GM18870 (cell line): ENCODE results near the gene TYW1B.
"Not testable (repeated sequence)": the region's sequence is repeated elsewhere in the genome, so short reads cannot be mapped to it uniquely, and the experiment has no call there.

Experiments used
- ATAC-seq: cut with Tn5 transposase; IDR thresholded peaks from one replicate; pipeline ENCODE4 v1.9.1; 2021; ENCODE audit warnings: moderate library complexity; ENCODE audit not compliant: unreplicated experiment

Gene TYW1B

DNA sequence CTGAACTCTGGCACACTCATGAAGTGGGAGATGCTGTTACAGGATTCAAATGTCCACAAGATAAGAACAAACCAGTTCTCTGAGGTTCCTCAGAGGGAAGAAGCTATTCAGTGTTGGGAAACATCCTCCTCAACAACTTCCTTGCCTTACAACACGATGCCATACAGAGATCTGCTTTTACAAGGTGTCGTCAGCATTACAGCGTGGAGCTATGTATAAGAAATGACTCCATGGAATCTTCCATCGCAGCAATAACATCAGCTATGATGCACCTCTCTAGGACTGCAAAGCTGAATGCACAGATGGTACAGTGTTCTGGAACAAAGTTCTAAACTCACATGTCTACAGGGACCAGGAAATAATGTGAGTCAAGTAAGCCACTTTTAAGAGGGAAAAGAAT lies 122.3 kb downstream of the TYW1B start:
- ATAC-seq: not testable (repeated sequence)

DNA sequence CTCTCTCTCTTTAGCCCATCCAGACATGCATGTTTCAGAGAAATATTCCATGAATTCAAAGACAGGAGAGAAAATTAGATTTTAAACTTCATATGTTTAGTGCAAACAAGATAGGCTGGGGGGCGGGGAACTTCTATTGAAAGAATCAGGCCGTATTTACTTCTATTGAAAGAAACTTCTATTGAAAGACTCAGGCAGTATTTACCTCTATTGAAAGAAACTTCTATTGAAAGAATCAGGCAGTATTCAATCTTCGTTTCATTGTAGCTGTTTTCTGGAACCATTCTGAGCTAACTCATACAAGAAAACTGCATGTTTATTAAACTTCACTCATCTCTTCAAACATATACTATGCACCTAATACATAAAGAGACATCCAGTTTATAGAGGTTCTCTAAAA lies 123.1 kb downstream of the TYW1B start:
- ATAC-seq: no peak

DNA sequence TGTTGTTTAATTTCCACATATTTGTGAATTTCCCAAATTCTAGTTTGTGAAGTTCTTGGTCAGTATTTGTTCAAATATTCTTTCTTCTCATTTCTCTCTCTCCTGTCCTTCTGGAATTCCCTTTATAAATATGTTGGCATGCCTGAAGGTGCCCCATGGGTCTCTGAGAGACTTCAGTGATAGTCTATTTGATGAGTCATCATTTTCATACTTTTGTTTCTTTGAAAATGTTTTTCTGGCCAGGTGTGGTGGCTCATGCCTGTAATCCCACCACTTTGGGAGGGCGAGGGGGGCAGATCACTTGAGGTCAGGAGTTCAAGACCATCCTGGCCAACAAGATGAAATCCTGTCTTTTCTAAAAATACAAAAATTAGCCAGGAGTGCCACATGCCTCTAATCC lies 127.5 kb downstream of the TYW1B start:
- not testable (repeated sequence) for ATAC-seq

DNA sequence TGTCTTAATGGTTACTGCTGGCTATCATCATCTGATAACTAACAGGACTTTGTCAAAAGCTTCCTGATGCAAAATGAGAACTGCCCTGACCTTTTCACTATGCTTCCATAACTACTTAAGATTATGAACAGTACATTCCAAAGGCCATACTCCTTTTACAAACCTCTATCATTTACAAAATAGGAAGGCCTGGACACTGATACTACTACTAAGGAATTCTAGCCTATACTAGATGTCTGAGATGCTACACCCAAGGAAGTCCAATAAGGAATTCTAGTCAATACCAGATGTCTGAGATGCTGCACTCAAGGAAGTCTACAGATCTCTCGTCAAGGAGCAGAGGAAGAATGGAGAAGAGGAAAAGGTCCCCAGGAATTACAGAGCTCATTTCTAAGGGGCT lies 130.9 kb downstream of the TYW1B start:
- ATAC-seq: not testable (repeated sequence)

DNA sequence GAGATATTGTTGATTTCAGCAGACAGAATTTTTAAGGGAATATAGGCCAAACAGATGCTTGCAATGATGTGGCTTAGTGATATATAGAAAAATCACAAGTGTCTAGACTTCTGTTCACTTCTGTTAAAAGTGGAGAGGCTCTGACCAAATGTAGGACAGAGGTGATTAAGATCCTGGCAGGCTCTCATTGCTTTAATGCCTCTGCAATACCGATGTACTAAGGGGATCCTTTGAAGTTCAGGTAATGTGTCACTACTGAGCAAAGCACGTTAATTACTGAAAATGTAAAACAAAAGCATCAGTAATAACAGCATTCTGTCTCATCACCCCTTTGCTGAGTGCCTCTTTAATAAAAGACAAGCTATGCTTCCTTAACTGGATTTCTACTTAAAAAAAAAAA lies 131.4 kb downstream of the TYW1B start:
- ATAC-seq: not testable (repeated sequence)

DNA sequence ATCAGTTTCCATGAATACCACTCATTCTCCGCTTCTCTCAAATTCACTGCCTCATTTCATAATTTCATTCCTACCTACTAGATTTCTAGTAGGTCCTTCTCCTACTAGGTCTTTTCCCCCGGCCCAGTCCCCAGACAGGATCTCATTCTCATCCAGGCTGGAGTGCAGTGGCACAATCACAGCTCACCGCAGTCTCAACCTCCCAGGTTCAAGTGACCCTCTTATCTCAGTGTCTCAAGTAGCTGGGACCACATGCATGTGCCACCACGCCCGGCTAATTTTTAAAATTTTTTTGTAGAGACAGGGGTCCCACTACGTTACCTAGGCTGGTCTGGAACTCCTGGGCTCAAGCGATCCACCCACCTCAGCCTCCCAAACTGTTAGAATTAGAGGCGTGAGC lies 132.5 kb downstream of the TYW1B start:
- not testable (repeated sequence) for ATAC-seq

DNA sequence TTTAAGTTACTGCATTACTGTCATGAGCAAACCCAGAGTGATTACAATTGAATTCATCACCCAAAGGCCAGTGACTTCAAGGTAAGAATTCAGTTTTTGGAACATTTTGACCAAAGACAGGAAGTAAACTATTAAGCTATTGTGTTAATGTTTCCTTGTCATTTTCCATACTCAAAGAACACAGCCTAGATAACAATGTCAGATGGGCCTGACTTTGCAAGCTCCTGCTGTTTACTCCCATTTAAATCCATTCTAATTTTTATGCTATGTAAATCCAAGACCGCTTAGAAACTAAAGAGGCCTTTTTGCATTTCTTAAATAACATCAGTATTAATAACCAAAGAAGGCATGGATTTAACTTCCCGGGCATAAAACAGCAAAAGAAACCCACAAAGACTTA lies 136.6 kb downstream of the TYW1B start:
- not testable (repeated sequence) for ATAC-seq

DNA sequence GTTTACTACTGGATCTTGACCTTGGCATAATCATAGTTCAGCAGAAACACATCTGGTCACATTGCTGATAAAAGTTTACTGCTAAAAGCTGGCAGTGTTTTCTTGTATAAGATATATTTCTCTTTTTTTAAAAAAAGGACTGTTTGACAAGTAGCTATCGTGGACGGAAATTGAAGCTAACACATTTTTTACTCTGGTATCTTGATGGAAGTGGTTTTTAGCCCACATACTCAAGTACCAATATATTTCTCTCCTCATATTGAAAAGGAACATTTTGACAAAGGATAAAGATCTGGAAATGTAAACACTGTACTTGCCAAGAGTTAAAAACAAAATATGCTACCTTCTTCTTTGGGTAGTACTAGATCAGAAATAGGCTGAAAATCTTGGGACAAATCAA lies 137.8 kb downstream of the TYW1B start:
- ATAC-seq: not testable (repeated sequence)

DNA sequence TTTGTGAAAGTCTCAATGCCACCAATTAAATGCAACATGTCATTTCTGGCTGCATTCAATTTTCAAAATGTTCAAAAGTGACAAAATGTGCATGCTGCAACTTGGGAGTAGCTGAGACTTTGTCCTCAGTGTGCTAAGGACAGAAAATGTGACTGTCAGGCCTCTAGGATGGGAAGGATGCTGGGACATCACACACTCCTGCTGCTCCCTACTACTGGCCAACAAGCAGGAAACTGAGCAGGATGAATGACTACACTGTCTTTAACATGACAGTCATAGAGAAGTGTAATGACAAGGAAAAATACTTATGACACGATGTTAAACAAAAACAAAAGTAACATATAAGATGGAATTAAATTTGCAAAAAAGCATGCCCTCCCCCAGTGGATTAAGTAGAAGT lies 138.7 kb downstream of the TYW1B start:
- ATAC-seq: not testable (repeated sequence)

DNA sequence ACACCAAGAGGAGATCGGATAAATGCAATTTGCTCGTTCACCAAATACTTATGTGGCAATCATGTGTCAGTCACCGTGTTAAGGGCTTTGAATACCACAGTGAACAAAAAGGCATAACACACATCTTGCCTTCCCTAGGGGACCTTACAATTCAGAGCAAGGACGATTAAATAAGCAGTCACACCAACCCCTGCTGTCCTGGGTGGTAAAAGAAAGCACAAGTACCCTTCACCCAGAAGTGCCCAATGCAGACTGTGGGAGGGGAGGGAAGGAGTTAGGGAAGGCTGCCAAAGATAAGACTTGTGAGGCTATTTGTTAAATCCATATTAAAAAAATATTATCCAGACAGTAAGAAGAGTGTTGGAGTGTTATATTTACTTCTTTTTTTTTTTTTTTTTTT lies 146.8 kb downstream of the TYW1B start:
- ATAC-seq: not testable (repeated sequence)

DNA sequence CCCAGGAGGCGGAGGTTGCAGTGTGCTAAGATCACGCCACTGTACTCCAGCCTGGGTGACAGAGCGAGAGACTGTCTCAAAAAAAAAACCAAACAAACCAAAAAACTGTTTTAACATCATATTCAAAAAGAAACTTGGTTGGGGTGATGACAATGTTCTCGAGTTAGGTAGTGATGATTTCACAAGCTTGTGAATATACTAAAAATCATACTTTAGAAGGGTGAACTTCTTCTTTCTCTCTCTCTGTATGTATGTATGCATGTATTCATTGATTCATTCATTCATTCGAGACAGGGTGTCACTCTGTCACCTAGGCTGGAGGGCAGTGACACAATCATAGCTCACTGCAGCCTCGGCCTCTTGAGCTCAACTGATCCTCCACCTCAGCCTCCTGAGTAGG lies 151.1 kb downstream of the TYW1B start:
- ATAC-seq: not testable (repeated sequence)

DNA sequence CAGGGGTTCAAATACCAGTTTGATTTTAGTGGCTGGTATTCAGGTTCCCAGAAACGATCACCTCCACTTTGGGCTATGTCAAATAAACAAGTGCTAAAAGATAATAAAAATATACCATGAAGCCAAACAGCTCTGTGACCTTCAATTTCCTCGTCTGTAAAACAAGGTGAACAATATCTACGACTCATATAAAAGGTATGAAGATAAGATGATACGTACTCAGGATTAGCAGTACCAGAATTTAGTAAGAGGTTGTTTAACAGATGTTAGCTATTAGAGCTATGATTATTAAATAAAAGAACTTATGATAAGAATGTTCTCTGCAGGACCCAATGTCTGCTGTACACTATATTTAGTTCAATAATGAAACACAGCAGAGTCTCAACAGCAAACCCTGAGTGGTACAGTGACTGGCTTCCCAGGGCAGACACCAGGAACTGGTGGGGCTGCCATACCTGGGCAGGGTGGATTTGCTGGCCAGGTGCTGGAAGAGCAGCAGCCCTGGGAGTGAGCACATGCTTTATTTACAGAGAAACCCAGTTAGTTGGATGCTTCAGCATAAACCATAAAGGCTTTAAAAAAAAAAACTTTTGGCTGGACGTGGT lies 151.8 kb downstream of the TYW1B start:
- ATAC-seq: not testable (repeated sequence)

DNA sequence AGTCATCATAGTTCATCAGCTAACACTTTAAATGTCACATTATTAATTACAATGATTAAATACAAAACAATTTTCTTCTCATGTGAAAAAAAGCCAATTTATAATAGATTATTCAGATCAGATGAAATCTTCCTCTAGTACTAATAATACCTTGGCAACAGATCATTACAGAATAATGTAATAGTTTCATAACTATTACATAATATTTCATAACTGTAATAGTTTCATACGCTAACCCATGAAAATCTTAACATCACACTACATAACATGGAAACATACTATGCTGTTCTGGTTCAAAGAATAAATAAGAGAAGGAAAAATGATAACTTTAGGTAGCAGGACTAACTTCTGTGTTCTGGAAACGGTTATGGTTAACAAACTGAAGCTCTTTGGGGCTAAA lies 152.3 kb downstream of the TYW1B start:
- ATAC-seq: not testable (repeated sequence)

DNA sequence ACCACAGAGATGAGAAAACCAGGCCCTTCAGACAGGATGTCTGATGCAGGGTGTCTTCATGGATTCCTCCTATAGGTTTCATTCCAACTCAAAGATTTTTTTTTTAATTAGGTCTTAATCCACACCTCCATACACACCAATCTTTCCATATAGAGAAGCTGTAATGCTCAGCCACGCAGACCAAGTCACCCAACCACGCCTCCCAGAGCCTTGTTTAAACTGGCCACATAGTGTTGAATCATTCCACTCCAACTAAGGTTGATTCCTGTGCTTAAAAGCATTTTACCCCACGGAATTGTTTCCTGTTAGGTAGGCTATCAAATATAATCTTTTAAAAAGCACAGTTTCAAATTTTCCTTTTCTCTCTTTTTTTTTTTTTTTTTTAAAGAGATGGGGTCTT lies 153.6 kb downstream of the TYW1B start:
- ATAC-seq: no peak

DNA sequence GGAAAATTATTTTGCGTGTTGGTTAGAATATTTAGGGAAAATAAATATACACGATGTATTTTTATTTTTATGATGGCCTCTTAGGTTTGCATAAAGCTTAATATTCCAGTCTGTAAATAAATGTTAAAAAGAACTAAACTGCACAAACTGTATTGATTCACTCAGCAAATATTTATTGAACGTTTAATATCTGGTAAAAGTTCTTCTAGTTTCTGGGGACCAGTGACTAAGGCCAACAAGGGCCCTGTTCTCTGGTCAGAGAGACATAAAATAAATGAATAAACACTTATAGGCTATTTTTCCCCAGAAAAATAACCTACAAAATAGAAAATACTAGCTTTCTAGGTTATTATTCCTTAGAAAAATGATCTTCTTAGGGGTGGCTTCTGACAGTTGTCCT lies 157.2 kb downstream of the TYW1B start:
- not testable (repeated sequence) for ATAC-seq

DNA sequence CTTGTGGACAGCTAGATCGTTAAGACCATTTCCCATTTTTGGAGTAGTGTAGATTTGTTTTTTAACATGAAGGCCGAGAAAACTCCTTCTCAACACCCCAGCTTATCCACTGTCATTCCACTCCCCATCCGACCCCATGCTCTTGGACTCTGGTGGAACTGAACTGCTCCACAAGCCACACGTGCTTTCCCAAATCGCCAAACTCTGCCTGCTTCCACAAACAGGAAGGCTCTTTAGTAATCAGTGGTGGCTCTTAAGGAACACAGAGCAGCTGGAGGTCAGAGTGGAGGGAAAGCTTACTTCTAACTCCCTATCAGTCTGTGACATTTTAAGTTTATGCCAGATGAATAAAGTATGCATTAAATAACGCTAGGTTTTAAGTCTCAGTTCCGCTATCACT lies 159.6 kb downstream of the TYW1B start:
- not testable (repeated sequence) for ATAC-seq

DNA sequence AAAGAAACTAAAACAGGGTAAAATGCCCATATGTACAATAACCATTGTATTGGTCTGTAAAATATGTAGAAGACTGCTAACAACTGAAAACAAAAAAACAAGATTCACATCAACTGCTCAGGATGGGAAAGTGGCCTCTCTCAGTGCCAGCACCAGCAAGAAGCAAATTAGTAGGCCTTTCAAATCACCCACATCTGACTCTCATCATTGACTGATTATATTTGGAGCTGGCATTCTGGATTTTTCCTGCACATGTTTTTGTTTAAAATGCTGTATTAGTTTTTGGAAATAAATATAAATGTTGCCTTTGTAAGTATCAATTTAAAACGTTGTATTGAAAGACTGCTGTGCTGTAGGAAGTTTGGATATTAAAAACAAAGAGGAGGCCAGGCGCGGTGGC lies 161.0 kb downstream of the TYW1B start:
- ATAC-seq: not testable (repeated sequence)

DNA sequence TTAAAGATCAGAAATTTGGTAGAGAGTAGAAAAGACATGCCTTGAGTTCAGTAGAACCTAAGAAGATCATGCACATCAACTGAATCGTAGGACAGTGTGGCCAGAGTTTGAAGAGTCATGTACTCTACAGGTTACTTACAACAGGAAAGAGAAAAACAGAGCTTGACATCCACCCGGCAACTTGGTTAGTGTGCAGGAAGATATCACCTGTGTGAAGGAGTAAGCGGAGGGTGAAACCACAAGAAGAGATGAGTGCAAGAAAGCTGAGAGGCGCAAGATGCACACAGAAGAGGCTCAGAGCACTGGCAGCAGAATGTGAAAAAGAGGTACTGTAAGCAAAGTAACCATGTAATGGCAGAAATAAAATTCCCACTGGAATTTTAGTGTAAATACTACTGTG lies 179.4 kb downstream of the TYW1B start:
- ATAC-seq: not testable (repeated sequence)

DNA sequence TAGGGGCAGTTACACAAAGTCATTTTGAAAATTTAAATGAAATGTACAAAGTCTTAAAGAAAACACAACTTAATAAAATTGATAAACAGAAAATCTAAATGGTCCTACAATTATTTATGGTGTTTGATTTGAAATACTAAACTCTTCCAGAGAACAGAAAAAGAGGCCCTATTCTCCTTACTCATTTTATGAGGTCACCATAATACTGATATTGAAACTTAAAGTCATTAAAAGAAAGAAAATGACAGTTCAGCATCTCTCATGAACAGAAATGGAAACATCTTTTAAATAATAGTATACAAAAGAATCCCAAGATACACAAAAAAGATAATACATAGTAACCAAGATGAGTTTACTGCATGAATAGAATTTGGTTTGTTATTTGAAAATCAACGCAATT lies 184.3 kb downstream of the TYW1B start:
- not testable (repeated sequence) for ATAC-seq

DNA sequence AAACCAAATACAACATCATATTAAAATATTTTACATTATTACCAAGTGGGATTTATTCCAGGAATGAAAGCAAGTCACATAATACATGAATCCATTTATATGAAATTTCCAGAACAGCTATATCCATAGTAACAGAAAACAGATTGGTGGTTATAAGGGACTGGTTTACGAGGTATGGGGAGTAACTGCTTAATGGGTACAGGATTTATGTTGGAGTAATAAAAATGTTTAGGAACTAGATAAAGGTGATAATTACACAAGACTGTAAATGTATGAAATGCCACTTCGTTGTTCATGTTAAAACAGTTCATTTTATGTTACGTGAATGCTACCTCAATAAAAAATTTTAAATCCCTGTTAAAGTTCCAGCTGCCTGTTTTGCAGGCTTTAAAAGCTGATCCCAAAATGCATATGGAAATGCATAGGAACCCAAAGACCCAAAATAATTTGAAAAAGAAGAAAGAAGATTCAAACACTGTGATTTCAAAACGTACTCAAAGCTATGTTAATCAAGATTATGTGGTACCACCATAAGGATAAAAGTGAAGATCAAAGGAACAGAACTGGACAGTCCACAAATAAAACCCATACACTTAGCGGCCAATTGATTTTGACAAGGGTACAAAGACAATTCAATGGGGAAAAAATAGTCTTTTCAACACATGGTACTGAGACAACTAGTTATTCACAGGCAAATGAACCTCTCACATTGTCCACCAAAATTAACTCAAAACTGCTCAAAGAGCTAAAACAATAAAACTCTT lies 186.3 kb downstream of the TYW1B start:
- ATAC-seq: not testable (repeated sequence)

DNA sequence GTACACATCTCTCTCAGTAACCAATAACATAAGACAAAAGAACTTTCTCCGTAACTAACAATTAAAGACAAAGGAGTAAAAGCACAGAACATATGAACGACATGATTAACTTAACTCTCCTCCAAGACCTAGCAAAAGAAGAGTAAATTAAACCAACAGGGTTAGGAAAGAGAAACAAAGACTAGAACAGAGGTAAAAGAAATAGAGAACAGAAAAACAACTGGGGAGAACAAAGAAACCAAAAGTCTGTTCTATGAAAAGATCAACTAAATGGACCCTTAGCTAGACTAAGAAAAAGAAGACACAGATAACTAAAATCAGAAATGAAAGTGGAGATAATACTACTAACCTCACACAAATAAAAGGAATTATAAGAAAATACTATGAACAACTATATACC lies 187.3 kb downstream of the TYW1B start:
- ATAC-seq: peak; percentile 78

DNA sequence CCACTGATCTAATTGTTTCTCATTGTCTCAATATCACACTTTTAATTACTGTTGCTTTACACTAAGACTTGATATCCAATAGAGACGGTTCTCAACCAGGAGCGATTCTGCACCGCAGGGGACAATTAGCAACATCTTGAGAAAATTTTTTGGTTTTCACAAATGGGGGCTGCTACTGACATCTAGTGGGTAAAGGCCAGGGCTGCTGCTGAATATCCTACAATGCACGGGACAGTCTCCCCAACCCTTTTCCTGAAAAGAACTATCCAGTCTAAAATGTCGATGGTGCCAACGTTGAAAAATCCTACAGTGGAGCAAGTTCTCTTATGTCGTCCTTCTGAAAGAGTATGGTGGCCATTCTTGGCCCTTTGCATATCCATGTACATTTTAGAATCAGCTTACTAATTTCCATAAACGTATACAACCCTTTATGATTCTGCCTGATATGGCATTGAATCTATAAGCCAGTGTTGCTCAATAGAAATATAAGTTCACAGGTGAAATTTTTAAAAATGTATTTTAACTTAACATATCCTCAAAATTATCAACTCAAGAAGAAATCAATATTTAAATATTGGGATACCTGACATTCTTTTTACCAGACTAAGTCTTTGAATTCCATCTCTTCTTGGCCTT lies 192.6 kb downstream of the TYW1B start:
- peak; percentile 47 for ATAC-seq
